ENCODE measurements around the gene CDRT4.
A peak's percentile ranks its signal among the peaks of the same experiment; 100 is the strongest.
"Not testable (repeated sequence)": the region's sequence is repeated elsewhere in the genome, so short reads cannot be mapped to it uniquely, and the experiment has no call there.

The CDRT4 gene

DNA sequence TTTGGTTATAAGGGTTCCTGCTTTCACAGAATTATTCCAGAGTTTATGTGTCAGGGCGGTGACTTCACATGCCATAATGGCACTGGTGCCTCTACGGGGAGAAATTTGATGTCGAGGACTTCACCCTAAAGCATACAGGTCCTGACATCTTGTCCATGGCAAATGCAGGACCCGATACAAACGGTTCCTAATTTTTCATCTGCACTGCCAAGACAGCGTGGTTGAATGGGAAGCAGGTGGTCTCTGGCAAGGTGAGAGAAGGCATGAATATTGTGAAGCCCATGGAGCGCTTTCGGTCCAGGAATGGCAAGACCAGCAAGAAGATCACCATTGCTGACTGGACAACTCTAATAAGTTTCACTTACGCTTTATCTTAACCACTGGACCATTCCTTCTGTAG is 39.6 kb upstream of the CDRT4 start:
- H3K9me3 ChIP-seq (ENCODE audit: severe bottlenecking), result no peaks in the 10 kb centered on the region
- DNase-seq, result no peak
- no peaks in the 10 kb centered on the region for H3K27me3 ChIP-seq (ENCODE audit: insufficient read depth, low read depth, severe bottlenecking)
- TF ChIP-seq, protein P1, sequence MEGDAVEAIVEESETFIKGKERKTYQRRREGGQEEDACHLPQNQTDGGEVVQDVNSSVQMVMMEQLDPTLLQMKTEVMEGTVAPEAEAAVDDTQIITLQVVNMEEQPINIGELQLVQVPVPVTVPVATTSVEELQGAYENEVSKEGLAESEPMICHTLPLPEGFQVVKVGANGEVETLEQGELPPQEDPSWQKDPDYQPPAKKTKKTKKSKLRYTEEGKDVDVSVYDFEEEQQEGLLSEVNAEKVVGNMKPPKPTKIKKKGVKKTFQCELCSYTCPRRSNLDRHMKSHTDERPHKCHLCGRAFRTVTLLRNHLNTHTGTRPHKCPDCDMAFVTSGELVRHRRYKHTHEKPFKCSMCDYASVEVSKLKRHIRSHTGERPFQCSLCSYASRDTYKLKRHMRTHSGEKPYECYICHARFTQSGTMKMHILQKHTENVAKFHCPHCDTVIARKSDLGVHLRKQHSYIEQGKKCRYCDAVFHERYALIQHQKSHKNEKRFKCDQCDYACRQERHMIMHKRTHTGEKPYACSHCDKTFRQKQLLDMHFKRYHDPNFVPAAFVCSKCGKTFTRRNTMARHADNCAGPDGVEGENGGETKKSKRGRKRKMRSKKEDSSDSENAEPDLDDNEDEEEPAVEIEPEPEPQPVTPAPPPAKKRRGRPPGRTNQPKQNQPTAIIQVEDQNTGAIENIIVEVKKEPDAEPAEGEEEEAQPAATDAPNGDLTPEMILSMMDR (IDR thresholded peaks at IDR 0.05; ENCODE audit: low read depth, low read length), result no peak
- H3K36me3 ChIP-seq, result no peaks in the 10 kb centered on the region
- no peak overlapping the region for H3K27ac ChIP-seq
- H3K4me3 ChIP-seq (ENCODE audit: low read depth, low read length), result no peak overlapping the region

DNA sequence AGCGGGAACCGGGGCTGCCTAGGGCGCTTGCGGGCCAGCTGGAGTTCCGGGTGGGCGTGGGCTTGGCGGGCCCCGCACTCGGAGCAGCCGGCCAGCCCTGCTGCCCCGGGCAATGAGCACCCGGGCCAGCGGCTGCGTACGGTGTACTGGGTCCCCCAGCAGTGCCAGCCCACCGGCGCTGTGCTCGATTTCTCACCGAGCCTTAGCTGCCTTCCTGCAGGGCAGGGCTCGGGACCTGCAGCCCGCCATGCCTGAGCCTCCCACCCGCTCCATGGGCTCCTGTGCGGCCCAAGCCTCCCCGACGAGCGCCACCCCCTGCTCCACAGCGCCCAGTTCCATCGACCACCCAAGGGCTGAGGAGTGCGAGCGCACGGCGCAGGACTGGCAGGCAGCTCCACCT is 38.3 kb upstream of the CDRT4 start:
- H3K36me3 ChIP-seq; DNase-seq; H3K4me3 ChIP-seq (ENCODE audit: low read depth, low read length); H3K9me3 ChIP-seq (ENCODE audit: severe bottlenecking); H3K27me3 ChIP-seq (ENCODE audit: insufficient read depth, low read depth, severe bottlenecking); H3K27ac ChIP-seq: not testable (repeated sequence)

DNA sequence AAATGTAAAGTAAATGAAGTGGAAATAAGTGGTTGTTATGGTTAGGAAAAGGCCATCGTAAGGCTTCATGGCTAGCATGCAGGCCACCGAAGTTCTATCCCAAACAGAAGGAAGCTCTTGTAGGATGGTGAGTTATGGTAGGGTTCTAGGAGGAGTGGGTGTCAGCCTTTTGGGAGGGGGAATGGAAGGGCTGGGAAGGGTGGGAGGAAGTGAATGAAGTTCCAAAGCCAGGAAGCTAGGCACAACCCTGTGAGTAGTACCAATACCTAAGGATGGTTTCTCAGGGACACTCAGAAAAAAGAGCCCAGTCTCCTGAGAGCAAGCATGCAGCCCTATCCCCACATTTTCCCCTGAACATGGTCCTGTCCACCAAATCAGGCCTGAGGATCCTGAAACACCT is 36.3 kb upstream of the CDRT4 start:
- TF ChIP-seq, protein P1 (IDR thresholded peaks at IDR 0.05; ENCODE audit: low read depth, low read length), result no peak
- no peak overlapping the region for H3K27ac ChIP-seq
- H3K27me3 ChIP-seq (ENCODE audit: insufficient read depth, low read depth, severe bottlenecking), result no peaks in the 10 kb centered on the region
- H3K4me3 ChIP-seq (ENCODE audit: low read depth, low read length), result no peak overlapping the region
- DNase-seq, result no peak
- no peaks in the 10 kb centered on the region for H3K36me3 ChIP-seq
- H3K9me3 ChIP-seq (ENCODE audit: severe bottlenecking), result no peaks in the 10 kb centered on the region

DNA sequence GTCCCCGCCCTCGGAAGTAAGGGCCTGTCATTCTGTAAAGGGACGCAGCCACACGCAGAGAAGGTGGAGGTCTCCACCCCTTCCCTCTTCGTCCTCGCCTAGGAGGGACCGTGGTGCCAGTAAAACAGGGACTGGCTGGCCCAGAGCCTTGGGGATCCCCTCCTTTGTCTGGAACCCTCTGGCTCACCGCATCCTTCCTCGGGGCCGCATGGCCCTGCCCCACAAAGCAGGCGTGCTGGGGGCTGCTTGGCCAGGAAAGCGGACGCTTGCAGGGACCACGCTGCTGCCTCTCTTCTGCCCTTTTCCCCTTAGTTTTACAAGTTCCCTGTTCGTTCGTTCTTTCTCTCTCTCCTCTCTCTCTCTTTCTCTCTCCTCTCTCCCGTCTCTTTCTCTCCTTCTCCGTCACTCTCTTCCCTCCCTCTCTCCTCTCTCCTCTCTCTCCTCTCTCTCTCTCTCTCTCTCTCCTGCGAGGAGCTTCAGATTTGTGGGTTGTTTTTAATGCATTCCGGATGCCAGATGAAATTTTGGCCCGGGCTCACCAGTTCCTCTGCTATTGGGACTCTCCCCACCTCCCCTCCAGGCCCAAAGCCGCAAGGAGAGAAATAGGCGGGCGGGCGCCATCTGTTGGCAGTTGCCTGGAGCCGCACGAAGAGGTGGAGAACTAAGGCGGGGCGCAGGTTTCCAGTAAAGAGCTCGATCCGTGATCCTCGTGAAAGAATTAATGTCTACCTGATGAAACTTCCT is 35.1 kb upstream of the CDRT4 start:
- peak; percentile 79 for DNase-seq
- Histone ChIP-seq H3K9me3 (ENCODE audit: severe bottlenecking) (no peaks in the 10 kb centered on the region), H3K27ac (no peak overlapping the region), H3K4me3 (ENCODE audit: low read depth, low read length) (no peak overlapping the region), H3K36me3 (no peaks in the 10 kb centered on the region), H3K27me3 (ENCODE audit: insufficient read depth, low read depth, severe bottlenecking) (no peaks in the 10 kb centered on the region)
- TF ChIP-seq, protein P1 (IDR thresholded peaks at IDR 0.05; ENCODE audit: low read depth, low read length), result peak; percentile 76

DNA sequence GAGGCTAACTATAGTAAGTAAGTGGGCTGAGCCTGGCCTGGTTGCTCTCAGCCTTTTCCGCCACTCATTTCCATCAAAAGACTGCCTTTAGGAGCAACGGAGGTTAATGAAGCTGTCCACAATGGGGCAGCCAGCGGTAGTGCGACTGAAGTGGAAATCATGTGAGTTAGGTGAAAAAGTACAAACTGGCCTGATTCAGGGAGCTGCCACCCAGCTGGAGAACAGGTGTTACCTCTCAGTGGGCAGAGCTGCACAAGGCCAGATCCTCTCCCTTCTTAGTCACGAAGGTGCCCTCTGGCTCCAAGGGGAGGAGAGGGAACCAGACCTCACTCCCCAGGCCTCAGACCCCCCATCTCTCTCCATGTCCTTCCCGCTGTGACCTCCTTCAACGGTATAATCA is 34.4 kb upstream of the CDRT4 start:
- no peak for DNase-seq
- no peak overlapping the region for H3K4me3 ChIP-seq (ENCODE audit: low read depth, low read length)

DNA sequence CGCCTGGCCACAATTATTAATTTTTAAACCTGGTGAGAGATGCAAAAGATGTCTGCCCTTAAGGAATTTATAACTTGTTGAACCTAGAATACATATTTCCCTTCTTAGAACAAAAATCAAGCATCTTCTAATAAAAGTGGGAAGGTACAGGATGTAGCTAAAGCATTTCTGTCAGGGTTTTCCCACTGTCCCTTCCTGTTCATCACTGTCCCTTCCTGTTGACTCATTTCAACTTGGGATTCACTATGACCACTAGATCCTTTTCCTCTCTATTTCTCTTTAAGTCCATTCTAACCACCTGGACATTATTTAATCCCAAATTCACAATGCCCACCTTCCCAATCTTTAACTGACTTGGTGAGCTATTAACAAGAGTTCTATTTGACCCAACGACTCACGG is 33.9 kb upstream of the CDRT4 start:
- H3K27me3 ChIP-seq (ENCODE audit: insufficient read depth, low read depth, severe bottlenecking), result no peaks in the 10 kb centered on the region
- TF ChIP-seq, protein P1 (IDR thresholded peaks at IDR 0.05; ENCODE audit: low read depth, low read length), result no peak

More for the DNA sequence above, 34.4 kb upstream of the CDRT4 start:
- Histone ChIP-seq H3K27ac (no peak overlapping the region), H3K9me3 (ENCODE audit: severe bottlenecking) (no peaks in the 10 kb centered on the region), H3K27me3 (ENCODE audit: insufficient read depth, low read depth, severe bottlenecking) (no peaks in the 10 kb centered on the region), H3K36me3 (no peaks in the 10 kb centered on the region)
- TF ChIP-seq, protein P1 (IDR thresholded peaks at IDR 0.05; ENCODE audit: low read depth, low read length), result no peak

More for the DNA sequence above, 33.9 kb upstream of the CDRT4 start:
- no peak for DNase-seq
- Histone ChIP-seq H3K9me3 (ENCODE audit: severe bottlenecking) (no peaks in the 10 kb centered on the region), H3K27ac (no peak overlapping the region), H3K36me3 (no peaks in the 10 kb centered on the region), H3K4me3 (ENCODE audit: low read depth, low read length) (no peak overlapping the region)

Data from WERI-Rb-1 (cell line).